Skin epidermis (tissue), 12 donors: Measurements from ENCODE around the gene RACGAP1.

ENCODE experiments used
- H3K27ac ChIP-seq, 21 experiments: fragments of 200-600 bp; sonication (generic) in 11 of 21; one replicate each; pipeline ENCODE4 v1.5.0; 2020; ENCODE audit warnings: mild to moderate bottlenecking in 3 of 21, inconsistent platforms in 2 of 21, moderate library complexity in 2 of 21
- H3K4me3 ChIP-seq, 7 experiments: fragments of 200-600 bp; sonication (generic) in 2 of 7; one replicate each; pipeline ENCODE4 v1.5.0; 2020; ENCODE audit warnings: inconsistent platforms in 2 of 7, mild to moderate bottlenecking in 2 of 7, moderate library complexity in 1 of 7

The RACGAP1 gene

DNA sequence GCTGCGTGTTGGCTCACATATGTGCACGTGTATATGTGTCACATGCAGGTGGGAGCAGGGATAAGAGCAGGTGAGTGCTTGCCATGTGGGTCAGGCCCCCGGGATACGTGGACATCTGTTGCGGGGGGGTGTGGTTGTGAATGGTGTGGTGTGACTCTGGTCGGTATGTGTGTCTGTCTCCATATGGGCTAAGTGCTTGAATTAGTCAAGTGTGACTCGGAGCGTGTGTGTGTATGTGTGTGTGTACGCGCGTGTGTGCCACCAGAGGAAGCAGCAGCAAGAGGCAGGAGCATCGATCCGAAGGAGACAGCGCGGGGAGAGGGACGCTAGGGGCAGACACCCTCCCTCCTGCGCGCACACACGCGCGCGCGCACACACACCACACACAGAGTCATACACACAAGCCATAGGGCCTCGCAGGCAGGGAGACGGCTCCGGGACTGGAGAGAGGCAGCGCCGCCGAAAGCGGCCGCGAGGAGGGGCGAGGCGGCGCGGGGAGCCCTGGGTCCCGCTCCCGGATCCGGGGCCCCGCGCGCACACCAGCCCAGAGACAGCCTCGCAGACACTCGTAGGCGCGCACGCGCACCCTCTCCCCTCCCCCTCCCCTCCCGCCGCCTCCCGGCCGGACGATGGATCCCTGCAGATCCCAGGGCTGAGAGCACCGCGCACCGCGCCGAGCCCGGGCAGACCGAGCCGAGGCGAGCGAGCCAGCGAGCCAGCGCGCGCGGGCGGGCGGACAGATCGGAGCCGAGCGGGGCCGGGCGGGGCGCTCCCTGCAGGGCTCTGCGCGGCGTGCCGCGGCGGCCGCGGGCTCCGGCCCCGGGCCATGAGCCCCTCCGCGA, 31.9 kb upstream of the RACGAP1 start, which contains the start of gene ASIC1:
TSS of gene ASIC1 (plus strand) at position 597 of the 842 bp plus-strand sequence. CDS start 1,171 bp downstream, outside the sequence.
- peak within 1 kb of the TSS in 5 of 21 experiments; percentile 12 to 45 (median 27) for H3K27ac ChIP-seq
- peak within 1 kb of the TSS; percentile 46 to 63 (median 56) for H3K4me3 ChIP-seq

DNA sequence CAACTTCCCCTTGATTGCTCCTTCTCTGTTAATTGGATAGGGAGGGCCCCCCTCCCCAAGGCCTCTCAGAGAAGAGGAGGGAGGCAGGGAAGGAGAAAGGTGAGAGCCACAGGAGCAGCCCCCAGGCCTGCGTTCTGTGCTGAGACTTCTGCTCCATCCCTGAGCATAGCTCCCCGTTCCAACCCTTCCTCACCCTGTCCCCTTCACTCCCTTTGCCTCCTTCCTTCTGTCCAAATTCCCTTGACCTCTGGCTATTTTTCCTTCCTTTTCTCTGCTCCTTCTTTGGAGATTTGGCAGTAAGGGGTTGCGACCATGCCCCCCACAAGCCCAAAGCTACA, 31.3 kb upstream of the RACGAP1 start:
- Histone ChIP-seq H3K27ac (no peak overlapping the region), H3K4me3 (peak overlapping the region in 2 of 7 experiments; percentile 46 to 50)

DNA sequence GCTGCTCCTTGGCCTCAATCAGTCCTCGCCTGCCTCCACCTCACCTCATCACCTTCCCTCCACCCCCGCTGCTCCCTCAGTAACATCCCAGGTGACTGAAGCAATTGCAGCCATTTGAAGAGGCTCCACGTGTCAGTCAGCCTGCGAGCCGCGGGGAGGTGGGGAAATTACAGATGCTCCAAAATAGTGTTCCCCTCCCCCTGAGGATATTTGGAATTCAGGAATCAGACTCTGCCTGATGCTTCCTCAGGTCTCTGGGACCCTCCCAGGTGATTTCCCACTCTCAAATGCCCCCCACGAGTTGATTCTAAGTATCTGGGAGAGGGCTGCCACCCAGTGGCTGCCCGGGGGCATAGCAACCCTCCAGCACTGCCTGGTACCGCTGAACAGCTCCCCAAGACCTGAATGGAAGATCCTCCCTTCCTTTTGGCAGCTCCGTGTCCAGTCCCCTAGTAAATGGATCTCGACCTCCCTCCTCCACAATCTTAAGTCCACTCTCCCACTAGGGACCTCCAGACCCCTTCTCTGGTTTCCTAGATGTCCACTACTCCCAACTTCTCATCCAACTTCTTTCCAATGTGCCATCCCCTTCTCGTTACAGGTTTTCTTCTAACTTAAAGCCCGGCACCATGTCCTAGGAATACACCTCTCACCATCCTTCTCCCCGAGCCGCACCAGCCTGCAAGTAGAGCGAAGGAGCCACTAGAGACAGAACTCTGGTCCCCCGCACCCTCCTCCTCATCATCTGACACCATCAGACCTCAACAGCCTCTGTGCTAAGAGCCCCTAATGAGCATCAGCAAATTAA, 30.7 kb upstream of the RACGAP1 start:
- Histone ChIP-seq H3K4me3 (no peak overlapping the region), H3K27ac (no peak overlapping the region)

DNA sequence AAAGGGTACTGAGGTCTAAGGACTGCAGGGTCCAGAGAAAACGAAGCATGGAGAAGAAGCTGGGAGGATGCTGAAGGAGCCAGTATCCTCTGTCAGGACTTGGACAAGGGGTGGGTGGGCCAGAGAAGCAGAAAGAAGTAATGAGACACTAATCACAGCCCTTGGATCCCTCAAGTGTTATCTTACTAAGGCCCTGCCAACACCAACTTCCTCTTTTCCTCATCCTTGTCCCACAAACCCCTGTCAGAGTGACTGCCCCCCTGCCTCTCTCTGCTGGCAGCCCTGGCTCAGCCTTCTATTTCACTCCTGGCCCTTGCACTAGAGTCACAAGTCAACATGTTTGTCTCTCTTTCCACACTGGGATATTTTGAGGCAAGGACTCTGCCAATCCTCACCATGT, 28.3 kb upstream of the RACGAP1 start:
- no peak overlapping the region for H3K27ac ChIP-seq
- no peak overlapping the region for H3K4me3 ChIP-seq

DNA sequence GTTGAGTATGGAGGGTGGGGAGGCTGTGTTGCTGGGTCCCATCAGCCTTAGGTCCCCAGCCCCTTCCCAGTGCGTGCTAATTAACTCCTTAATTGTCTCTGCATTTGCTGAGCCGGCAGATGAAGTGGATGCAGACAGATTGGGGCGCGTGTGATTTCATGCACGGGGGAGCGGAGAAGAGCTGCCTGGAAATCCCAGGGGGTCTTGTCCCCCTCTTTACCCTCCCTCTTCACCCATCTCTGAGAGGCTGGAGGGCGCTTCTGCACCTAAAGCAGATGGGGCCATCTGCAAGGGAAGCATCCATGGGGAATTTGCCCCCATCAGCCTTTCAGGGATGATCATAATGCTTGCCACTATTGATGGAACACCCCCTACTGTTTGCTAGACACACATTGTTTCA, 27.7 kb upstream of the RACGAP1 start:
- no peak overlapping the region for H3K4me3 ChIP-seq
- H3K27ac ChIP-seq, result no peak overlapping the region

DNA sequence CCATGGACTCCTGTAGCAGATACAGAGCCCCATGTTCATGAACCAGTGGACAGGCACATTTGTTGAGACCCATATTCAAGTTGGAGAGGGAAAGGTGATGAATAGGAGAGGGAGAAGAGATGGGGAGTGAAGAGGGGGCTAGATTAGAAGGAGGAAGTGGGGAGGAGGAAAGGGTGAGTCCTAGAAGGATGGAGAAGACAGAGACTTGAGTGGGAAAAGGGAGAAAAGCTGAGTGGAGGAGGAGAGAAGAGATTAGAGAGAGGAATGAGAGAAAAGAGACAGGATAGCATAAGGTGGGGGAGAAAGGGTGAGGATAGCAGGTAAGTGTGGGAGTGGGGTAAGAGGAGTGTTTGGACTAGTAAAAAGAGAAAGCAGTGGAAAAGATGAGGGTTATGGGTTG, 27.2 kb upstream of the RACGAP1 start:
- Histone ChIP-seq H3K27ac (no peak overlapping the region), H3K4me3 (no peak overlapping the region)

DNA sequence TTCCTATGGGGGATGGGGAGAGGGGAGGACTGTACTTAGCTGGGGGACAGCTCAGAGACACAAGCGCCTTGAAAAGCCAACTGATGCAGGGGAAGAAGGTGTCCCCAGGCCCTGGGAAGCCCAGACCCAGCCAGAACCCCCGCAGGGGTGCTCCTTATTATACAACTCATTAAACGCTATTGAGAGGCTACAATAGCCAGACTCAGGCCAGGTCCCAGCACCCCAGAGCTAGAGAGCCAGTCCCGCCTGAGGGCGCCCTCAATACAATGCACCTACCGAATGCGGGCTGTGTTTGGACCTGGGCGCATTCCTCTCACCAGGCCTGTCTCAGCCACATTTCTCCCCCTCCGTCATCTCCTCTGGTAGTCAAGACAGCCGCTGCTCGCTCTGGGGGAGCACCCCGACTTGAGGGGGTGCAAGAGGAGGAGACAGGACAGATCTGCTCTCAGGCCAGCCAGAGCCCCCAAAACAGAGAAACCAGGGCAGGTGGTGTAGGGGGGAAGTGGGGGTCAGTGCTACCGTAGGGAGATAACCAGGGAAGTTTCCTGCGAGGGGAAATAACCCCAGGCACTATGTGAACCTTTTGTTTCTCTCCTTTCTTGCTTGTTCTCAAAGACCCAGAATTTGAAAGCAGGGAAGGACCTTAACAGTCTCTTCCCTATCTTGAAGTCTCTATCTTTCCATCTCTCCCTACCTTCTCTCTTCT, 26.0 kb upstream of the RACGAP1 start:
- no peak overlapping the region for H3K27ac ChIP-seq
- H3K4me3 ChIP-seq, result no peak overlapping the region

DNA sequence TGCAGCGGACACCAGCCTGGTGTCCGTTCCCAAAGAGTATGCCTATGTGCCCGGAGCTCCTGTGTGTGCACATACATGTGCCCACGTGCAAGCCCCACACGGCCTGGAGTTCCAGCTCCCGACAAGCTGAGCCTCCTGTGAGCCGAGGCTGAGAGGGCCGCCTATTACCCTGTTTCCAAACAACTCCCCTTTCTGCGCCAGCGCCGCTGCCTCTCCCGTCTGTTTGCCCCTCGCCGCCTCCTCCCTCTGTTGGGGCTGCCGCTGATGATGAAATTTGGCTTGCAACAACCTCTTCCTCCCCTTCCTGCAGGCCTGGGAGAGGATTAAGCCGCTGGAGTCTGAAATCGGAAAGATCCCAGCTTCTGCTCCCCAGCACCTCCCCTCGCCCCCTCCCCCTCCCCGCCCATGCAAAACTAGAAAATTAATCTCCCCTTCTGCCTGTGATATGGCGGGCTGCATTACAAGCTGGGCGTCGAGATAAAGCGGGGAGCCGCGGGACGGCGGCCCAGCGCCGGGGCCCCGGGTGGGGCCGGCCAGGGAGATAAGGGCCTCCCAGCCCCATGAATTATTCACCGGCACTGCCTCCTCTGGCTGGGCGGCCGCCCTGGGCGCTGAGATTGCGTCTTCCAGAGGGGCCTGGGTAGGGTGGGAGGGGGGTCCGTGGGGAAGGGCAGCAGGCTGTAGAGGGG, 25.3 kb upstream of the RACGAP1 start:
- Histone ChIP-seq H3K4me3 (peak overlapping the region in 4 of 7 experiments; percentile 13 to 30 (median 18)), H3K27ac (no peak overlapping the region)

DNA sequence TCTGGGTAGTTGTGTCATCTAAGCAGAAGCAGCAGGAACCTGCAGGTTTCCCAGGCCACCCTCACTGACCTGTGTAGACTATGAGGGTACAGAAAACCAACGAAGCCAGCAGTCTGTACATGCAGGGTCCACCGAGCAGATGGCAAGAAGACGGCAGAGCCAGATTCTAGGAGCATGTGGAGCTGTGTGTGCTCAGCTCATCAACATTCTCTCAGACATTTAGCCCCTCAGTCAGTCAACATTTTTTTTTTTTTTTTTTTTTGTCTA, 24.8 kb upstream of the RACGAP1 start:
- peak overlapping the region in 2 of 7 experiments; percentile 20 to 30 for H3K4me3 ChIP-seq
- H3K27ac ChIP-seq, result no peak overlapping the region

DNA sequence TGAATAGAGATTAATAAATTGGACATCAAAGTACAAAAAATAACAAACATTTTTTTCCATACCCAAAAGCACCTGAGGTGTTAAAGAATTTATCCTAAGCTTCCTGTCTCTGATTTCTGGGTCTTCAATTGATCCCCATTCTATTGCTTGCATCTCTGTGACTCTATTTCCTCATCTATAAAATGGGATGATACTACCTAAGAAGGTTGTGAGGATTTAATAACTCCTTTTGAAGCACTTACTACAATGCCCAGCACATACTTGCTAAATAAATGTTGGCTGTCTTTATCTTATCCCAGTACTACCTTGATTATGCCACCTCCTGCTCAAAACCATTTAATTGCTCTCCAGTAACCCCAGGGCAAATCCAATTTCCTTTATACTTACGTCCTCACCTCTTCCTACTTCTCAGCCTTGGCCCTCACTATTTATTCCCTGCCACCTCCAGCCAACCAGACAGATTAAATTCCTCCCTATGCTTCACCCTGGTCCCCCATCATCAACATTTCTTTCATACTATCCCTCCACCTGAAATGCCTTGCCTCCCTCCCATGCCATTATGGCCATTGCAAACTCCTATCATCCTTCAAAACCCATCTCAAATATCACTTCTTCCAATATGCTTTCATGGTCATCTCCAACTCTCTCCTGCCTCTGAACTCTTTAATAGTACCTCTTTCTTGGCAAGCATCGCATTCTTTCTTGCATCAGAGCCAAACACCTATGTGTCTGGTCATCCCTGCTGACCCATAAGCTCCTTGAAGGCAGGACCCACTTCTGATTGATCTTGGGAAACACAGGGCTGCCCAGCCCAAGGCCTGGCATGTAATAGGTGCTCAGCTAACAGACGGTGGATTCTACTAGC, 24.2 kb upstream of the RACGAP1 start:
- no peak overlapping the region for H3K27ac ChIP-seq
- H3K4me3 ChIP-seq, result no peak overlapping the region

DNA sequence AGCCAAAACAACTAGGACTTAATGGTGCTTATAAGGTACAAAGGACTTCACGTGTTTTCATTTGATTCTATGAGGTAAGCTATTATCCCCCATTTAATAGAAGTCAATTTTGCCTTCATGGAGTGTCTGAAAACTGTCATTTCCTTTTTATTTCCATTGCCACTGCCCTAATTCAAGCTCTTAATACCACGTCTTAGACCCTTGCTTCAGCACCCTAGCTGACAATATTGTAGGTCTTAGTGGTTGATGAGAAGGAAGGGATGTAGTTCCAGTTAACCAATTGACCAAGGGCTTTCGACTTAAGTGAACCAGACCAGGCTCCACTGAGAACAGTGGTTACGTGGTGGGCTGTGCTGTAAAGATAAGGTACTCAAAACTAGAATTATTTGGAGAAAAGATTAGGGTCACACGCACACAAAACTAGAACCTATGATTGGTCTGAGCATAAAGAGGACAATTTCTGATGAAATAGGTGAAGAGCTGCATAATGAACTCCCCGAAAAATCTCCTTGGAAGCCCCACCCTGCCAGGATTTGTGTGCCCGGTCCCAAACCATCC, 22.5 kb upstream of the RACGAP1 start:
- Histone ChIP-seq H3K27ac (no peak overlapping the region), H3K4me3 (no peak overlapping the region)

DNA sequence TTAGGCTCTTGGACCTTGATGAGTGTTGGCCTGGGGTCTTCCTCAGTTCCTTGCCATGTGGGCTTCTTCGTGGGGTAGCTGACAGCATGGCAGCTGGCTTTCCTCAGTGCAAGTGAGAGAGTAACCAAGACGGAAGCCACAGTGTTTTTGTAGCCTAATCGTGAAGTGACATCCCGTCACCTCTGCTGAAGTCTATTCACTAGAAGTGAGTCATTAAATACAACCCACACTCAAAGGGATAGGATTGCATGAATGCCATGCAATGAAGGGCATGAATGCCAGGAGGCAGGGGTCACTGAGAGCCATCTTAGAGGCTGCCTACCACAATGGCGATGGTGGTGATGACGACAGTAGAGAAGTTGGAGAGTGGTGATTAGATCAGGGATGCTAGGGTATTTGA, 18.6 kb upstream of the RACGAP1 start:
- no peak overlapping the region for H3K27ac ChIP-seq
- no peak overlapping the region for H3K4me3 ChIP-seq

DNA sequence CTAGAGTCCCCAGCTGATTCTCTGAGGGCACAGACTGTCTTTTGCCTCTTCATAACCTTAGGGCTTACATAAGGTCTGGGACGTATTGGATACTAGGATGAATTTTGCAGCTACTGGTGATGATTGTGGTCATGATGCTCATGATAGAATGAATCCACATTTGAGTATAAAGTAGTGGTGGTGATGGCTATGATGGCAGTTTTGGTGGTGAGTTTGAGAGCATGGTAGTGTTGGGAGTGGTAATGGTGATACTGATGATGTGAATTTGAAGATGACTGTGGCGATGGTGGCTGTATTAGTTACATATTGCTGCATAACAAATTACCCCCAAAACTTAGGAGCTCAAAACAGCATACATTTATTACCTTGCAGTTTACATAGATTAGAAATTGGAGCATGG, 18.0 kb upstream of the RACGAP1 start:
- H3K4me3 ChIP-seq, result no peak overlapping the region
- no peak overlapping the region for H3K27ac ChIP-seq

DNA sequence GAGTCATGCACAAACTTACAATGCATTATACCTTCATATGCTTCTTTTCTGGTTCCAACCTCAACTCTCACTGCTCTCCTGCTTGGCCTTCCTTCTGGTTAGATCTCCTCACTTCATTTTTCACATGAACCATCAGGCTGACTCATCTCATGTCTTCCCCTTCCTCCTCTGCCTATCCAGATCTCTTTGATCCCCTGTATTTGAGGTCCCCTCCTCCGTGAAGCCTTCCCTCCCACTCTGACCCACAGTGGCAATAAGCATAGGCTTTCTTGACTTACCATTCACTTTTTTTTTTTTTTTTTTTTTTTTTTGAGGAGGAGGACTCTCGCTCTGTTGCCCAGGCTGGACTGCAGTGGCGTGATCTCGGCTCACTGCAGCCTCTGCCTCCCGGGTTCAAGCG, 17.4 kb upstream of the RACGAP1 start:
- Histone ChIP-seq H3K4me3 (no peak overlapping the region), H3K27ac (no peak overlapping the region)

DNA sequence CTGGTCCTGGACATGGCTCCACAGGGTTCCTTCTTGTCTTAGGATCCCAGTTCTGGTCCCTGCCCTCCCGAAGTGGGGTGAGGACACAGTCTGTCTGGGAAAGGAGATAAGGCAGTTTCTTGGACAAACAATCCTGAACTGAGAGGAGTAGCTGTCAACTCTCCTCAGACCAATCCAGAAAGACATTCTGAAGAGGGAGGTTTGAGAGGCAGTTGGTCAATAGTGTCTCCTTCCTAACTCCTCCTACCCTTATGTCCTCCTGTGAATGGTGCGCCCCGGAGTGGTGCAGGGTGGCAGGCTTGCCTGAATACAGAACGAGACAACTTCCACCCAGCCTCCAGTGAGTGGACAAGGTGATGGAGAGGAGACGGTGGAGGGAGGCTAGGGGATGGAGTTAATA, 16.7 kb upstream of the RACGAP1 start:
- Histone ChIP-seq H3K4me3 (no peak overlapping the region), H3K27ac (no peak overlapping the region)

DNA sequence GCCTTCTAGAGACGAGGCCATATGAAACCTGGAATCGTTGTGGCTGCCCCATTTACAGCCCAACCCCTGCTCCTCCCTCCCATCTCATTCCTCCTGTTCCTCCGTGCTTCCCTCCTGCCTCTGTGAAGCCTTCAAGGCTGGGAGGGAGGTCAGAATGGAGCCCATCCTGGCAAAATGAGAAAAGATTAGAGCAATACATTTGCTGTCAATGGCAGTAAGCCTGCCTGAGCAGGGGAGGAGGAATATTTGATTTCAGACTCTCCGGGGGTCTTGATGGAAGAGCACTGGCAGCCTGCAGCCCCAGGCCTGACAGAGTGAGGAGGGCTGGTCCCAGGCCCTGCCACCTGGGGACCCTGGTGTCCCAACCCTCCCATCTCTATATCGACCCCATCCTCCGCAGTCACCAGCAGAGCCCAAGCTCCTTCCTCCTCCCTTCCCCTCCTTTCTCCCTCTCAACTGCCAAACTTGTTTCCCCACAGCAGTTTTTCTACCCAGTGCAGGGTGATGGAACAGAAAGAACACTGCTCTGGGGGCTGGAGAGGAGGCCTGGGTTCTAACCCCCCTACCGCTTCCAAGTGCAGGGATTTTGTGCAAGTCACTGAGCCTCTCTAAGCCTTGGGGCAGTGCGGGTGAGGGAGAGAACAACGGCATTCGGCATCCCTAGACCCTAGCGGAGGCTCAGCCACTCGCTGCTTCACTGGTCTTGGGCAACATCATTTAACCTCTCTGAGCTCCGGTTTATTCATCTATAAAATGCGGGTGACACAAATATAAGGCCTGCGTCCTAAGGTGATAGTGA, 16.0 kb upstream of the RACGAP1 start:
- Histone ChIP-seq H3K4me3 (no peak overlapping the region), H3K27ac (no peak overlapping the region)

DNA sequence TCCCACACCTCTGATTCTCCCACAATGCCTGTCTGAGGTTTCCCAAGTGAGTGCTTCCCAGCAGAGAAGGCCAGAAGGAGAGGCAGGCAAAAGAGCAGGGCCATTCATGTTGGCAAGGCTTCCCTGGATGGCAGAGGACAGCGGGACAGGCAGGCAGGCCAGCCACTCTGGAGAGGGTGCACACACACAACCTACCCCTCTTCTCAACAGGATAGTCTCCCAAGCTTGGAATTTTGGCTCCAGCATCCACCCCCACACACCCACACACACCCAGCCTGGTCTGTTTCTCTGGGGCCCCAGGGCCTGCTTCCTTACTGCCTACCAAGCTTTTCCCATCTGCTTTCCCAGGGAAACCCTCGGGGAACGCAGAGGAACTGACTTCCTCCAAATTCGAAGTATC, 15.4 kb upstream of the RACGAP1 start:
- H3K4me3 ChIP-seq, result no peak overlapping the region
- no peak overlapping the region for H3K27ac ChIP-seq

DNA sequence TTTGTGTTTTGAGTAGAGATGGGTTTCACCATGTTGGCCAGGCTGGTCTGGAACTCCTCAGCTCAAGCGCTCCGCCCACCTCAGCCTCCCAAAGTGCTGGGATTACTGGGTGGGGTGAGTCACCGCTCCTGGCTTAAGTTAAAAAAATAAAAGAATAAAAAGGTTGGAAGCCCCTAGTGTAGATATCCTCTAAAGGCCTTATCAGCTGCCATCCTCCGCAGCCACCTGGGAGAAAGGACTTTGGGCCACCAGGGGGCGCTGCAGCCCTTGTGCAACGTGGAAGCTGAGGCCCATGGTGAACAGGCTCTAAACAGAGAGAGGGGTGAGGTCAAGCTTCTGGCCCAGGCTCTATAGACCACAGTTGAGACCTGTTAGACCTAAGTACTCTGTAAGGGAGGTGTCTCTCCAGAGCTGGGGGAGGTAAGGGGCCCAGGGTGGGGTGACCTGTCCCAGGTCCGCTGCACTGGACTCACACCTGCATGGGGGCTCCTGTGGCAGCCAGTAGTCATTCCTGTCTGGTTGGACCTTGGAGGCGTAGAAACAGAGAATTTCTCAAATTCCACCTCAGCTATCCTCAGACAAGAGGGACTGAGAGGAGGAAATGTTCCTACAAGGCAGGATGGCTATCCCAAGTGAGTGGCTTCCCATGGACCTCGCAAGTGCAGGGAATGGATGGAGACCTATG, 14.0 kb upstream of the RACGAP1 start:
- H3K27ac ChIP-seq, result no peak overlapping the region

More for the DNA sequence above, 14.0 kb upstream of the RACGAP1 start:
- H3K4me3 ChIP-seq, result no peak overlapping the region
